ENCODE results near the gene DEPP1.
A peak's percentile ranks its signal among the peaks of the same experiment; 100 is the strongest.

Gene DEPP1

DNA sequence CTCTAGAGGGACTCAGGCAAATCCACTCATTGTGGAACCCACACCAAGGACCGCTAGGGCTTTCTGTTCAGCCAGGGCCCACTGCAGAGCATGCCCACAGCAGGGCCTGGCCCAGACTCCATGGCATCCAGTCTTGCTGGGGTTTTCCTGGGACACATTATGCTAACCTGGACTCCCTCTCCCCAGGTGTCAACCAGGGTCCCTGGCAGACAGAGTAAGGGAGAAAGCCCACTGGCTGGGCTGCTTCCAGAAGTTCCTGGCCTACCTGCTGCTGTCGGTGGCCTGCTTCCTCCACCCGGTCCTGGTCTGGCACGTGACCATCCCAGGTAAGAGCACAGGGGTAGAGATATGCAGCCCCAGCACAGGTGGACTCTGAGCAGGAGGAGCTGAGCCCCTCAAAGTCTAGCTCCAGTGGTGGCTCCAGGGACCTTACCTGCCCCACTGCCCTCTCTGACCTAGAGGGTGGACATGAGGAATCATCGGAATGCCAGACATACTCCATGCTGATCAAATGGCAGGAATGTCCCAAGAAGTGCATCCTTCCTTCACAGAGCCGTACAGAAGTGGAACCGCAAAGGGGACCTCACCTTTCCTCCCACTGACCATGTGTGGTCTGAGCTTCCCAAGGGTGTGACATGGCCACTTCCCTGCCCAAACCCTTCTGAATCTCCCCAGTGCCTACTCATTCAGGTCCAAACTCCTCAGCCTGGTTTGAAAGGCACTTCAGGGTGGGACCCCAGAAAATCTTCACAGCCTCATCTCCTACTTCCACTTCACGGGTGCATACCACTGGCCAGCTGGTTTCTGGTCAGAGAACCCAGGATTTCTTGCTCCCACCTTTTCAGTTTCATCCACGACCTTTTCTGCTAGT is 44.9 kb downstream of the DEPP1 start:
- no peak for DNase-seq (ENCODE audit: low read depth)

DNA sequence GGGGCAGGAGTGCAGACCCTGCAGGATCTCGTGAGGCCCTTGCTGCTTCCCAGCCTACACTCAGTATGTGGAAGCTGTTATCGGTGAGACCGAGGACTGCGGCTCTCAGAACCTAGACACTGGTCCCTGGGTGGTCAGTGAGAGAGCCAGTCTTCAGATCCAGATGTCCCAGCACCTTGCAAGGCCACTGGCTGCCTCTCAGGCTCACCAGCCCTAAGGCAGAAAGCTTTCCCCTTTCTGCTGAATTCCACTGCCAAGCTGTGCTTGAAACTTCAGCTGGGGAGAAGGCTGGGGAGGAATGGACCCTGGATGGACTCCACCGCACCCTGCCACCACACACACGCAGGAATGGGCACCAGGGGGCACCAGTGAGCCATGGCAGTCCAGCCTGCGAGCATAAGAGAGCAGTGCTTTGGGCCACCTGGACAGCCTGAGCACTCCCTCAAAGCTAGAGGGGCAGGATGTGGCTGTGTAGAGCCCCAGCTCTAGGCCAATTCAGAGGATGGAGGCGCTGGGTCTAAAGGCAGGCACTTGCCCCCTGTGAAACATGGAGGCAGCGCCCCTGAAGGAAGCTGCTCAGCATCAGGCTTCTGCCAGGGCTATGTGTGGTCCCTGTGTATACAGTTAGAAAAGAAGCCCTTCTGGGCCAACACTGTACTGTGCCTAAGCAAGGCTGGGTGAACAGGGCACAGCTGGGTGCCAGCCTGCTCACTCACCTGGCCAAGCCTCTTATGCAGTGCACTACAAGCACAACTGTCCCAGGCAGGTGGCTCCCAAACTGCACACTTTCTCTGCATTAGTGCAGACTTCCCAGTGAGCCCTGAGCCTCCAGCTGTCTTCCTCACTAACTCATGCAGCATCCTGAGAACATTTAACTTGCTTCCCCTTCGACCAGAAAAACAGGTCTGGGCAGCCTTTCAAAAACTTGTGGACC is 45.8 kb downstream of the DEPP1 start:
- peak; percentile 72 for DNase-seq (ENCODE audit: low read depth)

DNA sequence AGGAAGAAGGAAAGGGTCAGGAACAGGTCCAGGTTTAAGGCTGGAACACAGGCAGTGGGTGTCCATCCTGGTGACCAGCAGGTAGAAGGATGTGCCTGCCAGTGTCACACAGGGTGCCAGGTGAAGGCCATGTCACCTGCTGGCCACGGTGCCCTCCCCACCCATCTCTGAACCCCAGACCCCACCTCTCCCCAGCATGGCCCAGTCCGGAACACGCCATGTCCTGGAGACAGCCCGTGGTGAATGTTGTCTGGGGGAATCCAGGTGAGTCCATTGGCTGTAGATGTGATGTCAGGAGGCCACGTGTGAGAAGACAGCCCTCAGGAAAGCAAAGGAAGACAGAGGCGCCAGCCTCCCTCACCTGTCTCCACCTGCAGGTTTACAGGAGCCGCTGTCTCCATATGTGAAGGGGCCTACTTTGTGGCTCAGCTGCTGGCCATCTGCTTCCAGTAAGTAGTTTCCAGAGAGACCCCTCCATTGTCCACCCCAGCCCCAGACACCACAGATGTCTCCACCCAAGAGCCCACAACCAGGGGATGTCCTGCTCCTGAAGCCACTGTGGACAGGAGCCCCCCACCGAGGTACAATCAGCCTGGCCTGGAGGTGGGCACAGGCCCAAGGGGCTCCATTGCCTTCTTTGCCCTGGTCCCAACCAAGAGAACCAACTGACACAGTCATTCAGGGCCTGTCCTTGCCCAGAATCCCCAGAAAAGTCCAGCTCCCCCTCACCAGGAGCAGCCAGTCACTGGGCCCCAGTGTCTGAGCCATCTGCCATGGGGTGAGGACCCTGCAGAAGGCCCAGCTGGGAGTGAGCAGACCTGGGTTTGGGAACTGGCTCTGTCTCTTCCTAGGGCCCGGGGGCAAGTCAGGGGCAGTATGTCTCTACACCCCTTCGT is 46.7 kb downstream of the DEPP1 start:
- DNase-seq (ENCODE audit: low read depth) = no peak

DNA sequence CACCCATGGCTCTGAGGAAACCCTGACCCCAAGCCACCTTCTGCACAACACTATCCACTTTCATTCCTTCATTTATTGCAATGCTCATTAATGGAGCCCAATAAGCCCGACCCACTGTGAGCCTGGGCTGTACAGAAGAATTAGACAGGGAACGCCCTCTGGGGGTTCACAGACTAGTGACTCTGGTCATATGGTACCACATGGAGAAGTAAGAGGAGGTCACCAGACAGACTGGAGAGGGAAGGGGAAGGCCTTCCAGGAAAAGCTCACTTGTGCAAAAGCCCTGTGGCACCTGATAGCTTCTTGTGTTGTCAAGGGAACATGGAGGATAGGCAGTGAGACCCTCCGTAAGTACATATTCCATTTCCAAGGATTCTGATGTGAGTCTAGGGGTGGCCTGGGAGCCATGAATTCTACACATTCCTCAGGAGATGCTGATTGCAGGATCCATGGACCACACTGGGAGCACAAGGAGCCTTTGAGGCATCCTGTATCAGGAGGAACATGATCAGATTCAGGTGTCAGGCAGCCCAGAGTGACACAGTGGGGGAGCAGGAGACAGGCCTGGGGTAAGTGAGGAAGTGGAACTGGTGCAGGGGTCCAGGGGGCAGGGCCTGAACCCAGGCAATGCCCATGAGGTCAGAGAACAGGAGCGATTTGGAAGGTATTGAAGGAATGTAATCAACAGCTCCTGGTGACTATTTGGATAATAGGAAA is 47.5 kb downstream of the DEPP1 start:
- no peak for DNase-seq (ENCODE audit: low read depth)

DNA sequence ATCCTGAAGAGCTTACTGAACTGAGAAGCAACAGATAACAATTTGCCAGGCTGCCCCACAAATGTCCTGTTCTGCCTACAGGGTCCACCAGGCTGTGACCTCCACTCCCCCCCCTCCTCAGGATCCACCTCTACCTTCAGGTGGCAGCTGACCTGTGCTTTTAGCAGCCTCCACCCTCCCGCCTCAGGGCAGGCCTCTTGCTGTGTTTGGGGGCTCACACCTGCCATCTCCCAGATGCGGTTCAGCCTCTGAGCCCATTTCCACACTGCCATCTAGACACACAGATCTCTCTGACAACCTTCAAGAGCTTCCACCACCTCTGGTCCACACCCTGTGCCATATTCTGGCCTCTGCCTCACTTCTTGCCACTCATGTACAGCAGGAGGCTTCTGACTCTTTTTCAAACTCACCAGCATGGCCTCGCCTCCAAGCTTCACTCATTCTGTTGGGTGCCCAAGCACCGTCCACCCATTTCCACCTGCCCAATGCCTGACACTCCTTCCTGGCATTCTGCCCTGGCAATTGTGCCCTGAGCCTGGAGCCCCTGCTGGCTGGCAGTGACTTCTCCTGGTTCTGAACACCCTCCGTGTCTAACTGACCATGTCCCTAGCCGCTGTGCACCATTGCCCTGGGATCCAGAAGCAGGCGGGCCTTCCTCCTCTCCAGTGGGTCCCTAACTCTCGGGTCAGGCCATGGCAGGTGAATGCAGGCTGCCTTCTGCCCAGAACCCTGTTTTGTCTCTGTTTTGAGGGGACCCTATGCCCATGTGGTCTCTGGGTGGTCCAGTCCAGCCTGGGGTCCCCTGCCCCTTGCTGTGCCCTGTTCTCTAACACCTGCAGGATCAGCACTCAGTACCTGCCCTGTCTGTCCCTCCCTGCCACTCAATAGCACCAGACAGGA is 49.0 kb downstream of the DEPP1 start:
- DNase-seq (ENCODE audit: low read depth) = no peak

DNA sequence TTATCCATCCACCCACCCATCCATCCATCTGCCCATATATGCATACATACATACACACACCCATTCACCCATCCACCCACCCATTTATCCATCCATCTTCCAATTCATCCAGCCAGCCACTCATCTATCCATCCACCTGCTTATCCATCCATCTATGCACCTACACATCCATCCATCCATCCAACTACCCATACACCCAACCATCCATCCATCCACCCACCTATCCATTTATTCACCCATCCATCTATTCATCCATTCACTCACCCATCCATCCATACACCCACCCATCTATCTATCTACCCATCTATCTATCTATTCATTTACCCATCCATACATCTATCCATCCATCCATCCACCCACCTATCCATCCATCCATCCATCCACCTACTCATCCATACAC is 50.1 kb downstream of the DEPP1 start:
- no peak for DNase-seq (ENCODE audit: low read depth)

DNA sequence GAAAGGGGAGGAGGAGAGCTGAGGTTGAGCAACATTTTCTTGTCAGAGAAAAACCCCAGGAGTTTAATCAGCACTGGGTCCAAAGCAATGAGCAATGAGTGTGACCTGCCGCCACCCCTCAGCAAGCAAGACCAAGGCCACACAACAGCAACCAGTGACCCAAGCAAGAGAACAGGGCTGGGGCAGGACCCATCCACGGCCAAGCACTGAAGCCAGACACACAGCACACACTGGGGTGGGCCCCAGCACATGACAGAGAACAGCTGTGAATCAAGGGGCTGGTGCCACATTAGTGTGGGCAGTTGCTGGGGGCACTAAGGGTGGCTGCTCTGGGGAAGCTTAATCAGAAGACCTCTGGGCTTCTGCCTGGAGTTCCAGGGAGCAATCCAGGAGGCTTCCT is 51.3 kb downstream of the DEPP1 start:
- DNase-seq (ENCODE audit: low read depth) = no peak

DNA sequence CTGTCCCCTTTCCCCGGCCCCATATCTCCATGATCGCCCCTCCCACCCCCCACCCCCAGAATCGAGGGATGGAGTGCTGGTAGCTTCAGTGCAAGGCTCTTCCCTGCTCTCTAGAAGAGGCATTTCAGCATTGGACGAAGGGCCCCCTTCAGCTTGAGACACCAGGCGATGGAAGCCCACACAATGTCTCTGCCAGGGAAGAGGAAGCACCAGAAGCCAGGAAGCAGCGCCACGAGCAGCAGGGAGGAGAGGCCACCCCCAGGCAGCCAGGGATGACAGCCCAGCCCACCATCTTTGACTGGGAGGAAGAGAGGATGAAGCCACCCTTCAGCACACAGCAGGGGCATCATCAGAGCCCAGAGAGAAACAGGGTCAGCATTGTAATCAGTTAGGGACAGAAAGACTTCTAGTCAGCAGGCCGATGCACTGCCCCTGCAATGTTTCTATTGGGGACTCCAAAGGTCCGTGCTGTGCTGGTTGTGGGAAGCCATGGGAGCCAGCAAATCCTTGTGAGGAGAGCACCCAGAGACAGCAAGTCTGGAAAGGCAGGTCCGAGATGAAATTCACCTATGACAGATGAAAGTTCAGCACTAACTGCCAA is 51.8 kb downstream of the DEPP1 start:
- no peak for DNase-seq (ENCODE audit: low read depth)
